ENCODE measurements around the gene BZW1.
"Not testable (repeated sequence)": the region's sequence is repeated elsewhere in the genome, so short reads cannot be mapped to it uniquely, and the experiment has no call there.

BZW1 gene

GRCh38 chr2:200794143-200794542 lies 17.6 kb upstream of the BZW1 start:
- H3K36me3 ChIP-seq (ENCODE audit: insufficient read depth, low read length): no peaks in the 10 kb centered on the region
- H3K4me3 ChIP-seq (ENCODE audit: low read length): no peak overlapping the region
- no peak overlapping the region for H3K9ac ChIP-seq (ENCODE audit: low read depth, low read length)
- no peak overlapping the region for H3K4me2 ChIP-seq (ENCODE audit: low read length)
- peaks cover 31% of the 10 kb centered on the region for H3K4me1 ChIP-seq (ENCODE audit: control insufficient read depth, insufficient read depth, low read length)
- no peaks in the 10 kb centered on the region for H3K9me3 ChIP-seq (replicated peaks; ENCODE audit: low read length)
- no peaks in the 10 kb centered on the region for H3K27me3 ChIP-seq (ENCODE audit: control insufficient read depth, insufficient read depth, low read length)

GRCh38 chr2:200795028-200795440 lies 16.7 kb upstream of the BZW1 start:
- no peak overlapping the region for H3K4me3 ChIP-seq (ENCODE audit: low read length)
- no peaks in the 10 kb centered on the region for H3K36me3 ChIP-seq (ENCODE audit: insufficient read depth, low read length)
- H3K4me2 ChIP-seq (ENCODE audit: low read length): no peak overlapping the region
- H3K4me1 ChIP-seq (ENCODE audit: control insufficient read depth, insufficient read depth, low read length): peaks cover 31% of the 10 kb centered on the region
- H3K27me3 ChIP-seq (ENCODE audit: control insufficient read depth, insufficient read depth, low read length): no peaks in the 10 kb centered on the region
- H3K9me3 ChIP-seq (replicated peaks; ENCODE audit: low read length): no peaks in the 10 kb centered on the region
- H3K9ac ChIP-seq (ENCODE audit: low read depth, low read length): no peak overlapping the region

GRCh38 chr2:200796561-200796960 lies 15.1 kb upstream of the BZW1 start:
- H3K27me3 ChIP-seq (ENCODE audit: control insufficient read depth, insufficient read depth, low read length): no peaks in the 10 kb centered on the region
- H3K36me3 ChIP-seq (ENCODE audit: insufficient read depth, low read length): no peaks in the 10 kb centered on the region
- H3K4me1 ChIP-seq (ENCODE audit: control insufficient read depth, insufficient read depth, low read length): peaks cover 31% of the 10 kb centered on the region
- H3K9ac ChIP-seq (ENCODE audit: low read depth, low read length): no peak overlapping the region
- H3K4me2 ChIP-seq (ENCODE audit: low read length): no peak overlapping the region
- no peak overlapping the region for H3K4me3 ChIP-seq (ENCODE audit: low read length)
- H3K9me3 ChIP-seq (replicated peaks; ENCODE audit: low read length): no peaks in the 10 kb centered on the region

GRCh38 chr2:200797242-200797770 lies 14.4 kb upstream of the BZW1 start:
- Histone ChIP-seq H3K27me3 (ENCODE audit: control insufficient read depth, insufficient read depth, low read length) (no peaks in the 10 kb centered on the region), H3K4me3 (ENCODE audit: low read length) (no peak overlapping the region), H3K4me2 (ENCODE audit: low read length) (peak overlapping the region; percentile 8), H3K9me3 (replicated peaks; ENCODE audit: low read length) (no peaks in the 10 kb centered on the region), H3K36me3 (ENCODE audit: insufficient read depth, low read length) (no peaks in the 10 kb centered on the region), H3K9ac (ENCODE audit: low read depth, low read length) (no peak overlapping the region), H3K4me1 (ENCODE audit: control insufficient read depth, insufficient read depth, low read length) (peaks cover 31% of the 10 kb centered on the region)

GRCh38 chr2:200798514-200798913 lies 13.2 kb upstream of the BZW1 start:
- Histone ChIP-seq H3K27me3 (ENCODE audit: control insufficient read depth, insufficient read depth, low read length) (no peaks in the 10 kb centered on the region), H3K9ac (ENCODE audit: low read depth, low read length) (no peak overlapping the region), H3K4me2 (ENCODE audit: low read length) (no peak overlapping the region), H3K9me3 (replicated peaks; ENCODE audit: low read length) (no peaks in the 10 kb centered on the region), H3K4me1 (ENCODE audit: control insufficient read depth, insufficient read depth, low read length) (peaks cover 31% of the 10 kb centered on the region), H3K36me3 (ENCODE audit: insufficient read depth, low read length) (no peaks in the 10 kb centered on the region), H3K4me3 (ENCODE audit: low read length) (no peak overlapping the region)

GRCh38 chr2:200800458-200800857 lies 11.3 kb upstream of the BZW1 start:
- peaks cover 18% of the 10 kb centered on the region for H3K4me1 ChIP-seq (ENCODE audit: control insufficient read depth, insufficient read depth, low read length)
- H3K9ac ChIP-seq (ENCODE audit: low read depth, low read length): no peak overlapping the region
- H3K4me3 ChIP-seq (ENCODE audit: low read length): no peak overlapping the region
- H3K9me3 ChIP-seq (replicated peaks; ENCODE audit: low read length): no peaks in the 10 kb centered on the region
- H3K36me3 ChIP-seq (ENCODE audit: insufficient read depth, low read length): no peaks in the 10 kb centered on the region
- no peaks in the 10 kb centered on the region for H3K27me3 ChIP-seq (ENCODE audit: control insufficient read depth, insufficient read depth, low read length)
- H3K4me2 ChIP-seq (ENCODE audit: low read length): no peak overlapping the region

GRCh38 chr2:200801431-200801830 lies 10.3 kb upstream of the BZW1 start:
- H3K27me3 ChIP-seq (ENCODE audit: control insufficient read depth, insufficient read depth, low read length); H3K9me3 ChIP-seq (replicated peaks; ENCODE audit: low read length); H3K4me2 ChIP-seq (ENCODE audit: low read length); H3K36me3 ChIP-seq (ENCODE audit: insufficient read depth, low read length); H3K9ac ChIP-seq (ENCODE audit: low read depth, low read length); H3K4me3 ChIP-seq (ENCODE audit: low read length): not testable (repeated sequence)
- peaks cover 14% of the 10 kb centered on the region for H3K4me1 ChIP-seq (ENCODE audit: control insufficient read depth, insufficient read depth, low read length)

- H3K4me1 ChIP-seq (ENCODE audit: control insufficient read depth, insufficient read depth, low read length): peaks cover 29% of the 10 kb centered on the region
- H3K36me3 ChIP-seq (ENCODE audit: insufficient read depth, low read length): peaks cover 23% of the 10 kb centered on the region
- H3K27me3 ChIP-seq (ENCODE audit: control insufficient read depth, insufficient read depth, low read length): no peaks in the 10 kb centered on the region
- H3K9me3 ChIP-seq (replicated peaks; ENCODE audit: low read length): no peaks in the 10 kb centered on the region
- peak overlapping the region; percentile 96 for H3K4me2 ChIP-seq (ENCODE audit: low read length)
- H3K4me3 ChIP-seq (ENCODE audit: low read length): peak overlapping the region; percentile 97
- H3K9ac ChIP-seq (ENCODE audit: low read depth, low read length): peak overlapping the region; percentile 99
These were observed 2.0 kb upstream of the BZW1 start for GRCh38 chr2:200809506-200810251.

GRCh38 chr2:200810252-200810997 lies 1.3 kb upstream of the BZW1 start:
- peak overlapping the region; percentile 97 for H3K4me3 ChIP-seq (ENCODE audit: low read length)
- H3K27me3 ChIP-seq (ENCODE audit: control insufficient read depth, insufficient read depth, low read length): no peaks in the 10 kb centered on the region
- peak overlapping the region; percentile 96 for H3K4me2 ChIP-seq (ENCODE audit: low read length)
- H3K4me1 ChIP-seq (ENCODE audit: control insufficient read depth, insufficient read depth, low read length): peaks cover 37% of the 10 kb centered on the region
- no peaks in the 10 kb centered on the region for H3K9me3 ChIP-seq (replicated peaks; ENCODE audit: low read length)
- H3K9ac ChIP-seq (ENCODE audit: low read depth, low read length): peak overlapping the region; percentile 99
- H3K36me3 ChIP-seq (ENCODE audit: insufficient read depth, low read length): peaks cover 31% of the 10 kb centered on the region

- peak overlapping the region; percentile 96 for H3K4me2 ChIP-seq (ENCODE audit: low read length)
- peak overlapping the region; percentile 97 for H3K4me3 ChIP-seq (ENCODE audit: low read length)
- peak overlapping the region; percentile 99 for H3K9ac ChIP-seq (ENCODE audit: low read depth, low read length)
- no peaks in the 10 kb centered on the region for H3K27me3 ChIP-seq (ENCODE audit: control insufficient read depth, insufficient read depth, low read length)
- peaks cover 36% of the 10 kb centered on the region for H3K36me3 ChIP-seq (ENCODE audit: insufficient read depth, low read length)
- H3K4me1 ChIP-seq (ENCODE audit: control insufficient read depth, insufficient read depth, low read length): peaks cover 37% of the 10 kb centered on the region
- no peaks in the 10 kb centered on the region for H3K9me3 ChIP-seq (replicated peaks; ENCODE audit: low read length)
These were observed 745 bp upstream of the BZW1 start for GRCh38 chr2:200810998-200811332.

- H3K27me3 ChIP-seq (ENCODE audit: control insufficient read depth, insufficient read depth, low read length): no peaks in the 10 kb centered on the region
- H3K9me3 ChIP-seq (replicated peaks; ENCODE audit: low read length): no peaks in the 10 kb centered on the region
- peak overlapping the region; percentile 90 for H3K4me2 ChIP-seq (ENCODE audit: low read length)
- H3K36me3 ChIP-seq (ENCODE audit: insufficient read depth, low read length): peaks cover 50% of the 10 kb centered on the region
- peak overlapping the region; percentile 99 for H3K9ac ChIP-seq (ENCODE audit: low read depth, low read length)
- H3K4me3 ChIP-seq (ENCODE audit: low read length): peak overlapping the region; percentile 97
- H3K4me1 ChIP-seq (ENCODE audit: control insufficient read depth, insufficient read depth, low read length): peaks cover 37% of the 10 kb centered on the region
These were observed 662 bp downstream of the BZW1 start for GRCh38 chr2:200812122-200813022.

Measured in skeletal muscle satellite cell (primary cell).